ENCODE results near the gene PRPSAP1.
"Not testable (repeated sequence)": the region's sequence is repeated elsewhere in the genome, so short reads cannot be mapped to it uniquely, and the experiment has no call there.

The PRPSAP1 gene

GRCh38 chr17:76277300-76278267, 76.1 kb downstream of the PRPSAP1 start:
- no peak for DNase-seq (ENCODE audit: low spot score)

GRCh38 chr17:76276461-76277299, 77.0 kb downstream of the PRPSAP1 start:
- DNase-seq (ENCODE audit: low spot score), result no peak

- no peak for DNase-seq (ENCODE audit: low spot score)
Measured at GRCh38 chr17:76276069-76276431, 77.7 kb downstream of the PRPSAP1 start.

GRCh38 chr17:76275382-76276068, 78.2 kb downstream of the PRPSAP1 start:
- no peak for DNase-seq (ENCODE audit: low spot score)

GRCh38 chr17:76274112-76274956, 79.4 kb downstream of the PRPSAP1 start:
- no peak for DNase-seq (ENCODE audit: low spot score)

GRCh38 chr17:76273445-76274111, 80.1 kb downstream of the PRPSAP1 start:
- DNase-seq (ENCODE audit: low spot score), result no peak

- DNase-seq (ENCODE audit: low spot score), result no peak
Measured at GRCh38 chr17:76272541-76273444, 80.9 kb downstream of the PRPSAP1 start.

GRCh38 chr17:76271669-76272540, 81.8 kb downstream of the PRPSAP1 start:
- no peak for DNase-seq (ENCODE audit: low spot score)

- DNase-seq (ENCODE audit: low spot score), result no peak
Measured at GRCh38 chr17:76270770-76271668, 82.7 kb downstream of the PRPSAP1 start.

GRCh38 chr17:76270127-76270592, 83.6 kb downstream of the PRPSAP1 start:
- no peak for DNase-seq (ENCODE audit: low spot score)

GRCh38 chr17:76268991-76269981, 84.4 kb downstream of the PRPSAP1 start:
- DNase-seq (ENCODE audit: low spot score), result no peak

- no peak for DNase-seq (ENCODE audit: low spot score)
Measured at GRCh38 chr17:76268015-76268749, 85.5 kb downstream of the PRPSAP1 start.

- DNase-seq (ENCODE audit: low spot score), result not testable (repeated sequence)
Measured at GRCh38 chr17:76267581-76268001, 86.1 kb downstream of the PRPSAP1 start.

GRCh38 chr17:76267051-76267576, 86.6 kb downstream of the PRPSAP1 start:
- no peak for DNase-seq (ENCODE audit: low spot score)

- DNase-seq (ENCODE audit: low spot score), result no peak
Measured at GRCh38 chr17:76266244-76266938, 87.3 kb downstream of the PRPSAP1 start.
